AG09309 (cell line): ENCODE data around the gene LRRC8E.

Experiments
- DNase-seq: peaks from one replicate; pipeline ENCODE4 v3.0.0-alpha.2; 2010; ENCODE audit warnings: low read depth
- H3K4me3 ChIP-seq: 2 replicates; pipeline ENCODE4 v1.5.1; 2011; ENCODE audit warnings: mild to moderate bottlenecking, low read depth, low read length, moderate library complexity; ENCODE audit not compliant: control insufficient read depth
- TF ChIP-seq, protein P1 (sequence below): IDR thresholded peaks from 2 replicates; pipeline ENCODE4 v1.5.1; 2011; ENCODE audit warnings: mild to moderate bottlenecking, low read depth, low read length, inconsistent platforms; ENCODE audit not compliant: insufficient read depth, control insufficient read depth; ENCODE audit errors: missing control alignments

The LRRC8E gene

DNA sequence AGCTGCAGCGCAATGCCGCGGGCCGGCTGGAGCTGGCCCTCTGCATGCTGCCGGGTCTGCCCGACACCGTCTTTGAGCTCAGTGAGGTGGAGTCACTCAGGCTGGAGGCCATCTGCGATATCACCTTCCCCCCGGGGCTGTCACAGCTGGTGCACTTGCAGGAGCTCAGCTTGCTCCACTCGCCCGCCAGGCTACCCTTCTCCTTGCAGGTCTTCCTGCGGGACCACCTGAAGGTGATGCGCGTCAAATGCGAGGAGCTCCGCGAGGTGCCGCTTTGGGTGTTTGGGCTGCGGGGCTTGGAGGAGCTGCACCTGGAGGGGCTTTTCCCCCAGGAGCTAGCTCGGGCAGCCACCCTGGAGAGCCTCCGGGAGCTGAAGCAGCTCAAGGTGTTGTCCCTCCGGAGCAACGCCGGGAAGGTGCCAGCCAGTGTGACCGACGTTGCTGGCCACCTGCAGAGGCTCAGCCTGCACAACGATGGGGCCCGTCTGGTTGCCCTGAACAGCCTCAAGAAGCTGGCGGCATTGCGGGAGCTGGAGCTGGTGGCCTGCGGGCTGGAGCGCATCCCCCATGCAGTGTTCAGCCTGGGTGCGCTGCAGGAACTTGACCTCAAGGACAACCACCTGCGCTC, 11.6 kb downstream of the LRRC8E start:
- TF ChIP-seq, protein P1, sequence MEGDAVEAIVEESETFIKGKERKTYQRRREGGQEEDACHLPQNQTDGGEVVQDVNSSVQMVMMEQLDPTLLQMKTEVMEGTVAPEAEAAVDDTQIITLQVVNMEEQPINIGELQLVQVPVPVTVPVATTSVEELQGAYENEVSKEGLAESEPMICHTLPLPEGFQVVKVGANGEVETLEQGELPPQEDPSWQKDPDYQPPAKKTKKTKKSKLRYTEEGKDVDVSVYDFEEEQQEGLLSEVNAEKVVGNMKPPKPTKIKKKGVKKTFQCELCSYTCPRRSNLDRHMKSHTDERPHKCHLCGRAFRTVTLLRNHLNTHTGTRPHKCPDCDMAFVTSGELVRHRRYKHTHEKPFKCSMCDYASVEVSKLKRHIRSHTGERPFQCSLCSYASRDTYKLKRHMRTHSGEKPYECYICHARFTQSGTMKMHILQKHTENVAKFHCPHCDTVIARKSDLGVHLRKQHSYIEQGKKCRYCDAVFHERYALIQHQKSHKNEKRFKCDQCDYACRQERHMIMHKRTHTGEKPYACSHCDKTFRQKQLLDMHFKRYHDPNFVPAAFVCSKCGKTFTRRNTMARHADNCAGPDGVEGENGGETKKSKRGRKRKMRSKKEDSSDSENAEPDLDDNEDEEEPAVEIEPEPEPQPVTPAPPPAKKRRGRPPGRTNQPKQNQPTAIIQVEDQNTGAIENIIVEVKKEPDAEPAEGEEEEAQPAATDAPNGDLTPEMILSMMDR: no peak
- no peak for DNase-seq
- no peak overlapping the region for H3K4me3 ChIP-seq

DNA sequence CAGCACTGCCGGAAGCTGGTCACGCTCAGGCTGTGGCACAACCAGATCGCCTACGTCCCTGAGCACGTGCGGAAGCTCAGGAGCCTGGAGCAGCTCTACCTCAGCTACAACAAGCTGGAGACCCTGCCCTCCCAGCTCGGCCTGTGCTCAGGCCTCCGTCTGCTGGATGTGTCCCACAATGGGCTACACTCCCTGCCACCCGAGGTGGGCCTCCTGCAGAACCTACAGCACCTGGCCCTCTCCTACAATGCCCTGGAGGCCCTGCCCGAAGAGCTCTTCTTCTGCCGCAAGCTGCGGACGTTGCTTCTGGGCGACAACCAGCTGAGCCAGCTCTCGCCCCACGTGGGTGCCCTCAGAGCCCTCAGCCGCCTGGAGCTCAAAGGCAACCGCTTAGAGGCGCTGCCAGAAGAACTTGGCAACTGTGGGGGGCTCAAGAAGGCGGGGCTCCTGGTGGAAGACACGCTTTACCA, 12.1 kb downstream of the LRRC8E start:
- DNase-seq: no peak
- no peak overlapping the region for H3K4me3 ChIP-seq
- TF ChIP-seq, protein P1: no peak

DNA sequence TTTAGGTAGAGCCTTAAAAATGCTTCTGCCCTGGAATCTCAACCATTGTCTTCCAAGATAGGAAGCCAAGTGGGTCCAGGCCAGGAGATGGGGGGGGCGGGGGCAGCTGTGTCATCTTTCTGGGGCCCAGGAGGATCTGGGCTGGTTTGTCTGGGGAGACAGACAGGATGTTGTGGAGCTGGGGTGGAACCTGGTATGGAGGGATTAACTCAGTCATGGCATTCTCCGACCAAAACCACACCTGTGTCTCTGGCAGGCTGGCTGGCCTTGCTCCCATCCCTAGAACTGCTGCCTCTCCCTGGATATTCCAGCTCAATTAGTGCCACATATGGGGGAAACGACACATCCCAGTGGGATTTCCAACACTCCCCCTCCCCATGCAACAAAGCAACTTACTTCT, 12.6 kb downstream of the LRRC8E start:
- DNase-seq: no peak
- no peak overlapping the region for H3K4me3 ChIP-seq

DNA sequence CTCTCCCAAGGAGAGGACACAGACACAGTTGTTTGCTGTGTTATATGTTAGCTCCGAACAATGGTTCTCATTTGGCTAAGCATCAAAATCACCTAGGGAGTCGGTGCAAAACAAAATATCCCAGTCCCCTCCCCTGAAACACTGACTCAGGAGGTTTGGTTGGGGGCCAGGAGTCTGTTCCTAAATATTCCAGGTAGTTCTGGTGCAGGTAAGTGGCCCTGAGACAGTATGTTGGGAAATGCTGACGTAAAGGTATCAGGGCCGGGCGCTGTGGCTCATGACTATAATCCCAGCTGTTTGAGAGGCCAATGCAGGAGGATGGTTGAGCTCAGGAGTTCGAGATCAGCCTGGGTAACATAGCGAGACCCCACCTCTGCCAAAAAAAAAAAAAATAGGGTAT, 13.0 kb downstream of the LRRC8E start:
- TF ChIP-seq, protein P1: no peak
- DNase-seq: no peak
- H3K4me3 ChIP-seq: no peak overlapping the region

More for the DNA sequence above, 12.6 kb downstream of the LRRC8E start:
- TF ChIP-seq, protein P1: no peak

DNA sequence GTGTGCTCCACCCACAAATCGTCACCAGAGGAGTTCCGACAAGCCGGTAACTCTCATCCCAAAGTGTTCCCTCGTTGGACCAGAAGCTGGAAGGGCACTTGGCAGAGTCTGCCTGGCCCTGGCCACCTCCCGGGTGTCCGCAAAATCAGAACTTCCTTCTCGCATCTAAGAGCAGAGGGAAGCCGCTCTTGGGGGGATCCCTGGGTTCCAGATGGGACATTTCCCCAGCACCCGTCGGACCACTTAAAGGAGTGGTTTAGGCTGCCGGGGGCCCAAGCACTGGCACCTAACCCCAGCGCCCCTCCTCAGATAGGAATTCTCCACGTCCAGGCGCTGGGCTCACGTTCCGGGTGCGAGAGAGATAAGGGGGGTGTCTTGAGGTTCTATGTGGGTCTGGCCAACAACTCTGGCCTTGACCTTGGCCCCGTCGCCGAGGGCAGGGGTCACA, 14.5 kb downstream of the LRRC8E start:
- peak overlapping the region; percentile 62 for H3K4me3 ChIP-seq
- TF ChIP-seq, protein P1: no peak
- no peak for DNase-seq

DNA sequence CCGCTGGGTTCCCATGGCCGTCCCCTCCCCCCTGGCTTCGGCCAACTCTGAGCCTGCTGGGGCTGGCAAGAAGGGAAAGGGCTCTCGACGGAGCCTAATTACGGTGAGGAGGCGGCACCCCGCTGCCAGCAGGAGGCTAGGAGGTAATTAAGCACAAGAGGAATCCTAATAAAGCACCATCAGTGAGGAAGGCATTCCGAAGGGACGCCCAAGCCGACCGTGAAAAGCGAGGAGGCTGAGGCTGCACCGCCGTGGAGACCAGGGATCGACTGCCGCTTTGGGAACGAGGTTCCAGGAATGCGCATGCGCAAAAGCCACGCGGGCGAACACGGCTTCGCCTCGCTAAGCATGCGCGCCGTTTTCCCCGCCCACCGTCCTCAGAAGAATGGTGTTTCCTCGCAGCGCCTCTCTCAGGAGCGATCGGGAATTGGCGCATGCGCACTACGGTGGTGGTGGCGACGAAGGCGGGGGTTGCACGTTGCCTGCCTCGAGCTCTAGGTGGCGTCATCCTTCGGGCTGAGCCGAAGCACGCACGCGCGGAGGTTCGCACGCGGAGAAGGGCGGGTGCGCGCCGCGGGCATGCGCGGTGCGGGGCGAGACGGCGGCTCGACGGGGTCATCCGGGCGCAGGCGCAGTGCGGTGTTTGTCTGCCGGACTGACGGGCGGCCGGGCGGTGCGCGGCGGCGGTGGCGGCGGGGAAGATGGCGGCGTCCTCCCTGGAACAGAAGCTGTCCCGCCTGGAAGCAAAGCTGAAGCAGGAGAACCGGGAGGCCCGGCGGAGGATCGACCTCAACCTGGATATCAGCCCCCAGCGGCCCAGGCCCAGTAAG, 15.1 kb downstream of the LRRC8E start, which contains the start of gene MAP2K7:
TSS of gene MAP2K7 (plus strand) at position 634 of the 830 bp plus-strand sequence. CDS start at position 702, 68 bp downstream.
- TF ChIP-seq, protein P1: peak; percentile 45
- DNase-seq: peak; percentile 94
- H3K4me3 ChIP-seq: peak within 1 kb of the TSS; percentile 88
